HTR-8/SVneo (cell line): Measurements from ENCODE around the gene TBC1D2B.

Experiments
- DNase-seq: peaks from one replicate; pipeline ENCODE4 v3.0.0; 2011; ENCODE audit warnings: low spot score, mixed read lengths; ENCODE audit not compliant: insufficient read length
- FAIRE-seq: peaks from 2 replicates; lab custom pipeline; 2011; peaks lifted over from hg19 to GRCh38; lab: Jason Lieb, UNC

The TBC1D2B gene

DNA sequence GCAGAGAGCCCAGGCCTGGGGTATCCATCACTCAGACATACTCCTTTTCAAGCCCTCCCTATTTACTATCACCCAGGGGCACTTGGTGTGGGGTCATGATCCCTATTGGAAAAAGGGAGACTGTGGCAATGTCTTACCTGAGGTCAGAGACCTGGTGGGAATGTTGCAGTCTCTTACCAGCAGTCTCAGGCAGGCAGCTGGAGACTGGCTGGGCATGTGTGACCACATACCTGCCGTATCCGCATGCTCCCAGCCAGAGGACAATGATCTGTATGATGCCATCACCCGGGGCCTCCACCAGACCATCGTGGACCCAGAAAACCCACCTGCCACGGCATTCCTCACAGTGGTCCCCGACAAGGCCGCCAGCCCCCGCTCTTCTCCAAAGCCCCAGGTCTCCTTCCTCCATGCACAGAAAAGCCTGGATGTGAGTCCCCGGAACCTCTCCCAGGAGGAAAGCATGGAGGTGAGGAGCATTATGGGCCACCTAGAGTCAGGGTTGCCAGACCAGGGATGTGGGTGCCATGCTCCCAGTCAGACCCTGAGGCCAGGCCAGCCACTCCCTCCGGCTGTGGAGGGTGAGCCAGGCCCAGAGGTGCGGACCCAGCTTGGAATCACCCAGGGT, 20.7 kb upstream of the TBC1D2B start:
- FAIRE-seq (no peak), DNase-seq (no peak)

DNA sequence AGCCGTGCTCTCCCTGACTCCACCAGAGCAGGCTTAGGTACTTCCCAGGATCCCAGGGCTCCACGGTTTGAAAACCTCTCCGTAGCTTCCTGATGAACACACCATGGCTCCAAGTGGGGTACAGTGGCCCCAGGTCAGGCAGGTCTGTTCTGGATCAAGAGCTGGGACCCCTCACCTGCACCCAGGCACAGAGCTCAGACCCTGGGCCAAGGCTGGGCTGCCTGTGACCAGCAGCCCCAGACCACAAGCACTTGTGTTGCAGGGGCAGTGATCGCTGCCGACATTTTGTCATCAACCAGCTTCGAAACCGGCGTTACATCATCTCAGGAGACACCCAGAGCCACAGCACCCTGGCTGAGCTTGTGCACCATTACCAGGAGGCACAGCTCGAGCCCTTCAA, 20.2 kb upstream of the TBC1D2B start:
- FAIRE-seq (no peak), DNase-seq (no peak)

DNA sequence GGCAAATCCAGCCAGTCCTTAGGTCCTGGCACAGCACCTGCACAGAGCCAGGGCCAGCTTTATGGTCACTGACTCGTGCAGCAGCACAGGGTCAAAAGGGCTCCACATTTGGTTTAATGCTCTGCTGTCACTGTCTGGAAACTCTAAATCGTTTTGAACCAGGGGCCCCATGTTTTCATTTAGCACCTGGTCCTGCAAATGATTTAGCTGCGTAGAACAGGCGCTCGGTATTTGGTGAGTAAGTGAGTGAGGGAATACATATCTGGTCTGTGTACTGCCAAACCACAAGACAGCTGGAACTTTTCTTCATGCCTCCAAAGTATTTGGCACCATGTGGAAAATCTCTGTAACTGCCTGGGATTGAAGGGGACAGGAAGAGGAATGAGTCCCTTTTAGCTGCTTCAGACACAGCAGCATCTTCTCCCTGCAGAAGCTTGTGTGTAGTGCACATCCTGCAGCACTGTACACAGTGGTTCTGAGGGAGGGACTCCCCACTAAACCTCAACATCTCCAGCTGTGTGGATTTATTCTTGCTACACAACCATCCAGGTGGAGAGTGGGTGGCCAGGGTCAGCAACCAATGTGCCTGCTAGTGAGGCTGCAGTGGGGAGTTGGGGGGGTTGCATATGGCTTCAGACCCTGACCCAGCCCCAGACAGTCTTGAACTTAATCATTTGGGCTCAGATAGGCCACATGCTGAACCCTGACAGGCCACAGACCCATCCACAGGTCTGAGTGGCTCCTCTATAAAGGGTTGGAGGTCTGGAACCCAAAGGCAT, 15.9 kb upstream of the TBC1D2B start:
- DNase-seq (no peak), FAIRE-seq (no peak)

DNA sequence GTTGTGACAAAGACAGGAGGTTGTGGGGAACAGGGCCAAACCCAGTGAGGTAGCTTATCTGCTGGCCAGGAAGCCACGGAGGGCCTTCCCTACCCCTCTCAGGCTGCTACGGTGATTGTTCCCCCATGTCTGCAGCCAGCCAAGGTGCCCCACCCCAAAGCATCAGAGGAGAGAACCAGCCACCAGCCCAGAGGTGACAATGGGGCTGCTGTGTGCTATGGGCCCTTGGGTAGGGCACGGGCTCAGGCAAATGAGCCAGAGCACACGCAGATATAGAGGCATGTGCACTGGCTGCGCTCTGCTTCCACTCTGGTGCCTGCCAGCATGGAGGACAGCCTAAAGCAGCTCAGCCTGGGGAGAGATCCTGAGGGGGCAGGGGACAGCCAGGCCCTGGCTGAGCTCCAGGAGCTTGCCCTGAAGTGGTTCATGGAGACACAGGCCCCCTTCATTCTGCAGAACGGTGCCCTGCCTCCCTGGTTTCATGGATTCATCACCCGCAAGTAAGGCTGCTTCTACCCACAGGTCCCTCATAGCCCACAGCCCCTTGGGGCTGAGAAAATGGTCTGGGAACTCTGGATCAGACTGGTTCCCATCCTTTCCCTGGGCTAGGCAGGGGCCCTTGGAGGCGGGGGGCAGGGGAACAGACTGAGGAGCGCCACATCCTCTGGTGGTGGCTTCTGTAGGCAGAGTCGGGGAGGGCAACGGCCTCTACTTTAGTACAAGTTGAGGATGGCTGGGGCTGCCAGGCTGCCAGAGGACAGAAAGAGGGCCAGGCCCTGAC, 14.9 kb upstream of the TBC1D2B start, which contains the start of gene SH2D7:
Gene SH2D7 (plus strand): TSS at position 301 of the 781 bp plus-strand sequence. CDS start 24 bp downstream, at position 325.
- FAIRE-seq = no peak
- no peak for DNase-seq

DNA sequence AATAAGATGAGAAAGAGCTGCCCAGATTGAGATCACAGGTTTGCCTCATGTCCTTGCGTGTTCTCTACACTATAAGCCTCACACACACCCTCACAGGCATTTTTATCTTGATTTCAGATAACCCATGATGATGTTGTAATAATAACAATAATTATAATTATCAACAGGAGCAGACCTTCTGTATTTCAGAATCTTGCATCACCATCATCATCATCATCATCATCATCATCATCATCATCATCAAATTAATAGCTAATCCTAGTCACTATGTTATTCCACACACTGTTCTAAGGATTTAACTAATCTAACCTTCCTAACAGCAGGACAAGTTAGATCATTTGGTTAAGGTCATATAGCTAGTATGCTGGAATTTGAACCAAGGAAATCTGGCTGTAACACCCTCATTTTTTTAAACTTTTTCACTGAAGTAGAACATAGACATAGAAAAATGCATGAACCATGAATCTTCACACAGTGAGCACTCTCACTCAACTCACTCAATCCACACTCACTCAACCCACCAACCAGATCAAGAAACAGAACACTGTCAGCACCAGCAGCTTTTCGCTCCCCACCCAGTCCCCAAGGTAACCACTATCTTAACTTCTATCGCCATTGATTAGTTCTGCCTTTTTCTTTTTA, 13.0 kb upstream of the TBC1D2B start:
- no peak for DNase-seq
- FAIRE-seq = no peak

DNA sequence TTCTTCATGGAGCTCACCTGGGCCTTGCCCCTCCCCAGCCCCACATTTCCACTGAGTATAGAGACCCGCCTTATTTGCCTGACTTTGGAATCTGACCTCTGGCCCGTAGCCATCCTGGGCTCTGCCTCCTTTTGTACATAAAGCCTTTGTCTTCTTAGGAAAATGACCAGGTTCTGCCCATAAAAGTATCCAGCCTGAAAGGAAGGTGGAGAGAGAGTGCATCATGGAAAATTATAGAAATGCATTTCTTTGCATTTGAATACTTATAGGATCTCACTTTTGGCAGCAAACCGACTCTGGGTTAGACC, 11.2 kb upstream of the TBC1D2B start:
- no peak for DNase-seq
- no peak for FAIRE-seq

DNA sequence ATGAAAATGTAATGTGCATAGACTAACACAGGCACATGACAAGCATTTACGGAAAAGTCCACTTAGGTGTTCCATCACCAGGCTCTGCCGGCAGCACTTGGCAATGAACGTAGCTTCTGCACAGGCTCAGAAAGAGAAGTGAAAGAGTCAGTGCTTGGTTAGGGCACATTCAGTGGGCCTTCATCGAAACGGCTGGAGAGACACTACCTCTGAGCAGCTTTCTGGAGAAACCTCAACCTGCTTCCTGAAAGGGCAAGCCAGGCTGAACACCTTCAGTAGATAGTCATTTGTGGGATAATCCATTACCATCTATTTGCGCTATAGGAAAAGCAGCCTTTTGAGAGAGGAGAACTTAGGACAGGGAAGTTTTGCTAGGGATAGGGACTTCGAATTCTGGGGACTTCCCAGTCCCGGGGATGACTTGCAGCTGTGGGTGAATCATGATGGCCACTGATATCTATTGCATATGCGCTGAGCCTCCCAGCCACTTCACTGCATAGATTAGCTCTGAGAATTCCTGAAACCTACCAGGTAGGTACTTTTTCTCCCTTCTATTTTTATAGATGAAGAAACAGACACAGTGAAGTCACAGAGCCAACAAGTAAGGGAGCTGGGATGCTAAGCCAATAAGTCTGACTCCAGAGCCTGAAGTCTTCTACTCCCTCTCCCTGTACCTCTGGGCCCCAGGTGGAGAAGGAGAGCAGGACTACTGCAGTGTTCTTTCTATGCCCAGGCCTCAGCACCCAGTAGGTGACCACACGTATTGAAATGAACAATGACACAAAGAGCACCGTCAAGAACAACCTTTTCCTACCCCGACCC, 10.7 kb upstream of the TBC1D2B start:
- FAIRE-seq = no peak
- DNase-seq = no peak

DNA sequence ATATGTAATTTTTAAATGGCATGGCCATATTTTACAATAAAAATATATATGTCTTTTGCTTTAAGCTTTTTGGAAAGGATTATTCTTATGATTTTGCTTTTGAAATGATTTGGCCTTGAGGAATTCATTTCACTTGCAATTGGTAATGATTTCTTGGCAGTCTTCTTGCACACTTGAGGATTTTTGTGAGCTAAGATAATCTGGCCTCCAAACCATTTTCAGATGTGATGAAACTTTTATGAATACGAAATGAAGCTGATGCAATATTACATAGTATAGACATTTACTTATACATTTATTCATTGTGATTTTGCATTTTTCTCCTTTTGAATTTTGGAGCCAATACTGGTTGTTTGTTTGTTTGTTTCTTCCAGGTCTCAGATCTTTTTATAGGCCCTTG, 8.4 kb upstream of the TBC1D2B start:
- DNase-seq = no peak
- FAIRE-seq = no peak

DNA sequence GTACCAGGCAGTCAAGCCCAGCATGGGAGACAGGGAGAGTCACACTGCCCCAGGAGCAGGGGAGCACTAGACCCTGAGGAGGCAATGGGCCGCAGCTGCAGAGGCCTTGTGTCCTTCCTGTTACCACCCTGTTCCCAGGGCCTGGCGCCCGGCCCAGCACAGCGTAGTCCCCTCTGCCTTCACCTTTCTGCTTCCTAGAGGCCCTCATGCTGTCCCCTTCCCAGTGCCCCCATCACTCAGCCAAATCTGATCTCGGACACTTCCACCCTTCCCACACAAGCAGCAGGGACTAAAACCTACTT, 6.9 kb upstream of the TBC1D2B start:
- FAIRE-seq (no peak), DNase-seq (no peak)

DNA sequence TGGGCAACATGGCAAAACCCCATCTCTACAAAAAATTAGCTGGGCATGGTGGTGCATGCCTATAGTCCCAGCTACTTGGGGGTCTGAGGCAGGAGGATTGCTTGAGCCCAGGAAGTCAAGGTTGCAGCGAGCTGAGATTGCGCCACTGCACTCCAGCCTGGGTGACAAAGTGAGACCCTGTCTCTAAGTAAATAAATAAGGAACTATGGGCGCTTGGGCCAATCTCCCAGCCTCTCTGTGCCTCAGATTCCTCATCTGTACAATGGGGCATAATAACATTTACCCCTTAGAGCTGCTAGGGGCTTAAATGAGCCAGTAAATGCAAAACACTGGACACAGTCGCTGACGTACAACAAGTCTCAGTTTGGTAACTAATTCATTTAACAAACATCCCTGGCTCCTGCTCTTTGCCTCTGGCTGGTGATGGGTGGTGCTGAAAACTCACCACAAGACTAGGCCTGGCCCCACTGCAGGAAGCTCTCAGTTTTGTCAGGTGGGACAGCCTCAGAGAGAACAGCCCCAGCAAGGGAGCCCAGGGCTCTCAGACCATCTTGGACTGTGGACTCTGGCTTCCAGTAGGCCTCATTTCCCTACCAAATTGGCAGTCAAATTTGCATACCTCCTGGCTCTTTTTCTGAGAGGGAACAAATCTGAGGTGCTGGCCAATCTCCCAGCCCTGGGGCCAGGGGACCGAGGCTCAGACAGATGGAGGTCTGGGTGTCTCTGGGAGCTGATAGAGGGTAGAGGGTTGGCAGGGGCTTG, 6.4 kb upstream of the TBC1D2B start:
- no peak for DNase-seq
- FAIRE-seq = no peak

DNA sequence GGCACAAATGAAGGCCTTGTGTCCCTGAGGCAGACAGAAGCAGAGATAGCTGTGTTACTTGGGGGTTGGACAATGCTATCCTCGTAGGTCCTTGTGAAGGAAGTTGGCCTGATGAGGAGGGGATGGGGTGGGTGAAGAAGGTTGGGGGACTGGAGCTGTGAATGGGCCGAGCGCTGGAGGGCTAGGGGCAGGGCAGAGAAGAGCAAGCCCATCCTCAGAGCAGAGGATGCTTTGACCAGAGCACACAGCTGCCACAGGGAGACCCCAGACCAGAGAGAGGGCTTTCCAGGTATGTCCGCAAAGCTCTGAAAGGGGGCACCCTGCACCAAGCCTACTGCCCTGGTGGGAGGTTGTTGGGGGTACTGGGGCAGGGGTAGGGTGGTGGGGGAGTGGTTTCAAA, 5.7 kb upstream of the TBC1D2B start:
- no peak for FAIRE-seq
- no peak for DNase-seq

DNA sequence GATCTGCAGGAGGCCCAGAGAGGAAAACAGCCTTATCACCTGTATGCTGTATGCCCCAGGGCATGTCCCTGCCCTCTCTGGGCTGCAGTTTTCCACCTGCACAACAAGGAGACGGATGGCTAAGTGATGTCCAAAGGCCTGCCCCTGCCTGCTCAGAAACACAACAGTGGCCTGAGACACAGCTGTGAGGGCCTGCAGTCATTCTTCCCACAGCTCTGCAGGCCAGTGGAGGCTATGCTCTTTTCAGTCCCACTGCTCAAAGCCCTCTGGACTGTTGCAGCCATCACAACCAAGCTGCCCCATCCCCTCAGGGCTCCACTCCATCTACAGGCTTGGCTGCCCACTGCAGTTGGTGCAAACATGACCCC, 5.2 kb upstream of the TBC1D2B start:
- DNase-seq = no peak
- FAIRE-seq = no peak

DNA sequence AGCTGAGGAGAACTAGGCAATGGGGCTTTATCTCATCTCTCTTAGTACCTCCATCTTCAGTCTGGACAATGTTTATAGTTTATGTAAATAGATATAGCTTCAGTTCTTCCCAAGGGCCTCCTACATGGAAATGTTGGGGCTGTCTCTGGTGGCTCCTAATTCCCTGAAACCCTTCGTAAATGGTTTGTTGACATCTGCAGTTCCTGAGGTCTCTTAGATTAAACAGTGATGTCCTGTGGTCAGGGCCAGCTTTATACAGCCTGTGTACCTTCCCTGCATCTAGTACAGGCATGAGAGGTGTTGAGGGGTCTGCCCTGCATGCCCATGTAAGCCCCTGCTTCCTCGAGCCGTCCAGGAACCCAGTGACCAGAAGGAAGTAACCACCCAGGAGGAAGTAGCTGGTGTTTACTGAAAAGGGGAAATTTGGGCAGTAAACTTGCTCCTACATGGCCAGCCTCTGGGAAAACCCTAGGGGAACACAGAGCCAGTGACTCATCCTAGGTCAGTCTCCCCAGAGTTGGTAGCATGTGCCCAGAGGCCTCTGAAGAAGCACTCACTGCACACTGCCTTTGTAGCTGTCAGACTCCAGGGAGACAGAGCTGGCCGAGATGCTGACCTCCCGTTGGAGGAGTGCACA, 4.7 kb upstream of the TBC1D2B start:
- no peak for DNase-seq
- FAIRE-seq = no peak

DNA sequence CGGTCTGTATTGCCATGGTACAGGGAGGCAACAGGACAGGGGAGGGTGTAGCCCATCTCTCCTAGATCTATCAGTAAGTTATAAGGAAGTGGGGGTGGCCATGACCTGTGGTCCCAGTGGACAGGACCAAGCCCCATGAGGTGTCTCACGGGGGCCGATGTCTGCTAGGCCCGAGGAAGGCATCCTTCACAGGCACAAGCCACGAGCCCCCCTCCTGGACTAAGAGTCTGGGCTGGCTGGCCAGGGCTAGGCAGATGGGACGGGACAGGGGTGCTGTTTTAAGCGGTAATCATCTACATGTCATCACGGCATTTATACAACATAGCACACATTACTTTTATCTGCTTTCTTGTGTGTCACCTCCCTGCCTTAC, 2.6 kb upstream of the TBC1D2B start:
- FAIRE-seq (no peak), DNase-seq (no peak)

DNA sequence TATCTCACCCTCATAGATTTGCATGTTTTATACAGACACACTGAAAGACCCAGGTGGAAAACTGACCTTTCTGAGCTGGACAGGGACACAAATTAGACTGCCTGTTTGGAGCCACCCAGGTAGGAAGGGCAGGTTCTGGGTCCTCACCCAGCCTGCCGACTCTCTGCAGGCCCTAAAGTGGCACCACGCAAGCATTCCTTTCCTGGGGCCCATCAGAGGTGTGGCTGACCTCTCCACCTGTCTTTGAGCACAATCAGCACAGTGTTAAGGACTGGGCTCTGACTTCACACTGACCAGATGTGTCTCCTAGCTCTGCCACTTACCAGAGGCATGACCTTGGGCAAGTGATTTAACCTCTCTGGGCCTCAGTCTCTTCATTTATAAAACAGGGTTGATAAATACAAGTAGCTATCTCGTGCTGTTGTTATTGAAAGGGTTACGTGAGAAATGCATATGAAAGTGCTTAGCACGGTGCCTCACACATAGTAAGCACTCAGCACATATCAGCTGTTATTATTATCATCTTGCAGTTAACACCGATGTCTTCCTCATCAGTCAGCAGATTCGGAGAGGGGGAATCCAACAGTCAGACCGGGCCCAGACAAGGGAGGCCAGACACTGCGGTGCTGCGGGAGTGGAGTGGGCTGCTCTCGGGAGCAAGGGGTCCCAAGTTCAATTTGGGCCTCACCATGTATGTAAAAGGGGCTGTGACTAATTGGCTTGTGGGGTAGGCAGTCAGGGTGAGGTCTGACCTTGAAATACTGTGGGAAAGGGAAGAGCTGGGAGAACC, 2.0 kb upstream of the TBC1D2B start:
- FAIRE-seq = no peak
- DNase-seq = no peak

DNA sequence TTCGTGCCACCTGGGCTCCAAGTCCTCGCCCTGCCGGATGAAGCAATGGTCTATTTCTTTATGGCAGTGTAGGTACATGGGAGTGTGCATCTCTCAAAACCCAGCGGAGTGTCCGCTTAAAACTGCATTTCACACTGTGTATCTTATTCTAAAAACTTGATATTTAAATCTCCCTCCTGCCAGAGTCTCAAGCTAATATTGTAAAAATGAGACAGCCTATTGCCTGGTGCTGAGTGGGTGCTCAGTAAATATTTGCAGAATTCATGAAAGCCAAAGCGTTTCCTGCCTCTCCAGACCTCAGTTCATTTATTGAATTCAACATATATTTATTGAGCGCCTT, 330 bp upstream of the TBC1D2B start:
- no peak for FAIRE-seq

DNA sequence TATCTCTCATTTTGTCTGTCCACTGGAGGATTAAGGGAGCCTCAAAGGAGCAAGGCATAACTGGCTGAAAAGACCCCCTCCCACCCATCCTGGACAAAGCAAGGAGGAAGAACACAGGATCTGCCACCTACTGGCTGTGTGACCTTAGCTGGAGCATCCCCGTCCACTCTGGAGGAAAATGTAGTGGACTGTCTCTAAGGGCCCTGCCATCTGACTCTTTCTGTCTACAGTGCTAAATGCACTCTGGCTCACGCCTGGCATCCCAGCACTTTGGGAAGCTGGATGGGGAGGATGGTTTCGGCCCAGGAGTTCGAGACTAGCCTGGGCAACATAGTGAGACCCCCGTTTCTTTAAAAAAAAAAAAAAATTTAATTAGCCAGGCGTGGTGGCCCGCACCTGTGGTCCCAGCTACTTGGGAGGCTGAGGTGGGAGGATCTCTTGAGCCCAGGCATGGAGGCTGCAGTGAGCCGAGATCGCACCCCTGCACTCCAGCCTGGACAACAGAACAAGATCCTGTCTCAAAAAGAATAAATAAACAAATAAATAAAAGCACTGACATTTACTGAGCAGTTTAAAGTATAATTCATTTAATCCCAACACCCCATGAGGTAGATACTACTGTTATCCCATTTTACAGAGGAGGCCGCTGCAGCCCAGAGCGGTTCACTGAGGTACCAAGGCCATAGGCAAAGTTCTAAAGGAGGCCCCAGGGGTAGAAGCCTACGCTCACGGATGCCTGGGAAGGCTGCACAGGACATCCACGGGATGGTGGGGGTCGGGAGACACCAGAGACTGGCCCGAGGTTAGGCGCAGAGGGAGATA, 1.1 kb downstream of the TBC1D2B start:
- DNase-seq = no peak
- FAIRE-seq = no peak

More for the DNA sequence above, 330 bp upstream of the TBC1D2B start:
- no peak for DNase-seq
